Uterus (tissue), 4 donors: ENCODE data around the gene TTC23. TPM values are rescaled to one million over a fixed set of nuclear protein-coding genes. Genes with fewer than 3 reads are reported as not detected.
A peak's percentile ranks its signal among the peaks of the same experiment; 100 is the strongest.

ENCODE experiments used
- DNase-seq, 2 donors: peaks; one replicate each; pipeline ENCODE4 v3.0.0-alpha.2; 2019 to 2020
- H3K27ac ChIP-seq, 2 donors: fragments of 200-600 bp; sonication (generic); 1 replicate in 1 of 2; 2 replicates in 1 of 2; pipeline ENCODE4 v1.5.1; 2016 to 2018
- H3K27me3 ChIP-seq, 2 donors: fragments of 200-600 bp; sonication (generic); one replicate each; pipeline ENCODE4 v1.5.1; 2018 to 2019; ENCODE audit warnings: control low read depth in 1 of 2
- H3K36me3 ChIP-seq, 2 donors: fragments of 200-600 bp; sonication (generic); one replicate each; pipeline ENCODE4 v1.5.1; 2019; ENCODE audit warnings: control low read depth in 1 of 2
- H3K4me1 ChIP-seq, 2 donors: fragments of 200-600 bp; sonication (generic); one replicate each; pipeline ENCODE4 v1.5.1; 2018 to 2019; ENCODE audit warnings: control low read depth in 1 of 2
- H3K4me3 ChIP-seq, 2 donors: fragments of 200-600 bp; sonication (generic); 1 replicate in 1 of 2; 2 replicates in 1 of 2; pipeline ENCODE4 v1.5.1; 2018 to 2019; ENCODE audit warnings: mild to moderate bottlenecking in 1 of 2
- H3K9me3 ChIP-seq, 2 donors: fragments of 200-600 bp; sonication (generic); one replicate each; pipeline ENCODE4 v1.5.1; 2019; ENCODE audit warnings: control low read depth in 1 of 2
- CTCF ChIP-seq, 4 experiments: fragments of 200-600 bp in 2 of 4; fragments of 450-650 bp in 2 of 4; sonication (generic) in 2 of 4; IDR thresholded peaks; one replicate each; pipeline ENCODE4 v1.5.1; 2016 to 2019; ENCODE audit warnings: antibody characterized with exemption in 4 of 4, mild to moderate bottlenecking in 2 of 4, moderate library complexity in 1 of 4
- POLR2A ChIP-seq, 2 donors: fragments of 450-650 bp; IDR thresholded peaks; one replicate each; pipeline ENCODE4 v1.6.1; 2016; ENCODE audit warnings: antibody characterized with exemption in 2 of 2, mild to moderate bottlenecking in 1 of 2, moderate library complexity in 1 of 2
- intact Hi-C: fragments of 100-400 bp; cut with DNase I; formaldehyde crosslinking; loops from one replicate; pipeline ENCODE4 v1.15.1; 2023; ENCODE audit warnings: low total_unique reads
- total RNA-seq, 4 donors: library from RNA; depleted of rRNA in 3 of 4; stranded (reverse); fragments of >200 nt in 3 of 4; gene quantifications; one replicate each; pipeline versions ENCODE4 v1.1.0 to v1.2.4, GENCODE V29; 2014 to 2023
- donor health status: DM: yes; HTN: yes; CAD: no.

Gene TTC23
- total RNA-seq, 4 donors from 2014 or later = 10.0 to 54.1 (median 31.0) TPM

DNA sequence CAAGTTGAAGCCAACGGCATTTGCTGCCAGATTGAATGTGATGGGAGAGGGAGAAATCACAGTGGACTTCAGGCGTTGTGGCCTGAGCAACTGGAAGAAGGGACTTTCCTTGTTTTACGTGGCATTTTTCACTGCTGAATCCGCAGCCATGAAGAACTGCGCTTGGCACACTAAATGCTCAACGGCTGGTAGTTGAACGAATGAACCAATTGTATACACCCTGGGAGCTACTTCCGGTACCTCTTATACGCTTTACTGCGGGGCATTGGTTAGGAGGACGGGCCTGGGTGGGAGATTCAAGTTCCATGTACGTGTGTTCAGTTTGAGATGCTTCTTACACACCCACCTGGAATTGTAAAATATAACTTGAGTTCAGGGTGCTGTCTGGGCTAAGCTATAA, 139.3 kb downstream of the TTC23 start:
- H3K4me1 ChIP-seq = no peaks in the 10 kb centered on the region
- DNase-seq = no peak
- H3K36me3 ChIP-seq = no peaks in the 10 kb centered on the region
- no peaks in the 10 kb centered on the region for H3K9me3 ChIP-seq
- no peak overlapping the region for H3K4me3 ChIP-seq
- intact Hi-C loops = no loop called here
- H3K27ac ChIP-seq = peak overlapping the region in 1 of 2 donors; percentile 15
- no peak for TF ChIP-seq POLR2A (IDR thresholded peaks at IDR 0.05)
- H3K27me3 ChIP-seq = no peaks in the 10 kb centered on the region

GRCh38 chr15:99109555-99110021, 139.8 kb downstream of the TTC23 start:
- no peak for TF ChIP-seq CTCF (IDR thresholded peaks at IDR 0.05)
- no peak for TF ChIP-seq POLR2A (IDR thresholded peaks at IDR 0.05)
- H3K9me3 ChIP-seq = no peaks in the 10 kb centered on the region
- no peaks in the 10 kb centered on the region for H3K36me3 ChIP-seq
- intact Hi-C loops = no loop called here
- peak overlapping the region in 1 of 2 donors; percentile 15 for H3K27ac ChIP-seq
- H3K27me3 ChIP-seq = no peaks in the 10 kb centered on the region
- no peaks in the 10 kb centered on the region for H3K4me1 ChIP-seq
- no peak for DNase-seq
- no peak overlapping the region for H3K4me3 ChIP-seq

DNA sequence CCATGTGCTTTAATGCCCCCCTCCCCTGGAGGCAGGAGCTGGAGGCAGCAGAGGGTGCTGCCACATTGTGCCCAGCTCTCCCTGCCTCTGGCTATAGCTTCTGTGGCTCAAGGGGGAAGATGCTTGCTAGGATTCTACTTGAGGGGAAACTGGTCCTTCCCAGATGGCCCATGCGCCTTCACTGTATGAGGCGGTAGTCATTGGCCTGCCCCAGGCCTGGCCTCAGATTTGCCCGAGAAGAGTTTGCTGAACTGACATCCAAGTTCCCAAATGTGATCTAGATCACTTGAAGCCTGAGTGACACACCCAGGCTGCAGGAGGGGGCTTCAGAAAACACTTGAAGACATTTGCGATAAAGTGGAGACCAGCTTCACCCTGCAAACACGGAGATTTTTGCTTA, 140.4 kb downstream of the TTC23 start:
- DNase-seq = no peak
- Histone ChIP-seq H3K4me3 (no peak overlapping the region), H3K27ac (peak overlapping the region in 1 of 2 donors; percentile 15), H3K36me3 (no peaks in the 10 kb centered on the region), H3K27me3 (no peaks in the 10 kb centered on the region), H3K4me1 (no peaks in the 10 kb centered on the region), H3K9me3 (no peaks in the 10 kb centered on the region)
- TF ChIP-seq CTCF (IDR thresholded peaks at IDR 0.05) (no peak), POLR2A (IDR thresholded peaks at IDR 0.05) (no peak)
- intact Hi-C loops = no loop called here

DNA sequence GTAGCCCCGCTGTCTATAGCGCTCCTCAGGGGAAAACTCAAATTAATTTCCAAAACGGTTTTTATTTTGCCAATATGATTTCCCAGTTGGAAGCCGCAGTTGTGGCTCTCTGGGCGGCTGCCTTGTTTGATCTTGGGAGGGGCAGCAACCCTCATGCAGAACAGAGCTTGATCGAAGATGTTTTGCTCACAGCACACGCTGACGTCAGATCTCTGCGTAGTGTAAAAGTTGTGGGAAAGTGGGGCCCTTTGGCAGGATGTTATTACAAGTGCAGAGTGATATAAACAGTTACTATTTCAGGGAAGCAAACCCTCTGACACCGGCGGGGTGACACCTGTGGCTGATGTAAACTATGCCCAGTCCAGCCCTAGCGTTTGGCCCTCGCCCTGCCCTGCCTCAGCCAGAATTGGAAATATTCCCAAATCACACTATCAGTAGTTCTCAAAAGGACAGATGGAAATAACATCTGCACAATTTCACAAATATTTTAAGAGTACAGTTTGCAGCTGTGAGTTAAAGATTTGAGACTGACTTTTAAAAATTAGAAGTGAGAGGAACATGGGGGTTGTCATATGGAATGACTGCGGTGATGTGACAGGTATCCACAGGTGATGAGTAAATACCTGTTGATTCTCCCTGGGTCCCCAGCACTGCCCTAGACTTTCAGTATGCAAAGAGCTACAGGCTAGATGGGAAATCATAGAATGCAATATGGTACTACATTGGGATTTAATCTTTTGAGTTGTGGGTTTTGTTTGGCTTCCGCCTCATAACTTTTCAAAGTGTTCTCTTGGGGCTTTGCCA, 142.8 kb downstream of the TTC23 start:
- no peak for TF ChIP-seq CTCF (IDR thresholded peaks at IDR 0.05)
- no peak for TF ChIP-seq POLR2A (IDR thresholded peaks at IDR 0.05)
- no peak for DNase-seq

GRCh38 chr15:99105514-99106341, 143.7 kb downstream of the TTC23 start:
- no peak for TF ChIP-seq POLR2A (IDR thresholded peaks at IDR 0.05)
- peak in 2 of 4 experiments; percentile 6 to 11 for TF ChIP-seq CTCF (IDR thresholded peaks at IDR 0.05)
- Histone ChIP-seq H3K27ac (peak overlapping the region; percentile 71 to 83), H3K4me1 (no peaks in the 10 kb centered on the region), H3K27me3 (no peaks in the 10 kb centered on the region), H3K36me3 (no peaks in the 10 kb centered on the region), H3K9me3 (no peaks in the 10 kb centered on the region), H3K4me3 (peak overlapping the region; percentile 31 to 61)
- peak; percentile 36 to 43 for DNase-seq
- intact Hi-C loops = no loop called here

More for the DNA sequence above, 142.8 kb downstream of the TTC23 start:
- H3K36me3 ChIP-seq = no peaks in the 10 kb centered on the region
- no peaks in the 10 kb centered on the region for H3K27me3 ChIP-seq
- intact Hi-C loops = no loop called here
- H3K27ac ChIP-seq = peak overlapping the region; percentile 48 to 62
- no peaks in the 10 kb centered on the region for H3K4me1 ChIP-seq
- peak overlapping the region; percentile 31 to 61 for H3K4me3 ChIP-seq
- no peaks in the 10 kb centered on the region for H3K9me3 ChIP-seq
